ENCODE data around the gene ELP4.
"Not testable (repeated sequence)": the region's sequence is repeated elsewhere in the genome, so short reads cannot be mapped to it uniquely, and the experiment has no call there.

The ELP4 gene

DNA sequence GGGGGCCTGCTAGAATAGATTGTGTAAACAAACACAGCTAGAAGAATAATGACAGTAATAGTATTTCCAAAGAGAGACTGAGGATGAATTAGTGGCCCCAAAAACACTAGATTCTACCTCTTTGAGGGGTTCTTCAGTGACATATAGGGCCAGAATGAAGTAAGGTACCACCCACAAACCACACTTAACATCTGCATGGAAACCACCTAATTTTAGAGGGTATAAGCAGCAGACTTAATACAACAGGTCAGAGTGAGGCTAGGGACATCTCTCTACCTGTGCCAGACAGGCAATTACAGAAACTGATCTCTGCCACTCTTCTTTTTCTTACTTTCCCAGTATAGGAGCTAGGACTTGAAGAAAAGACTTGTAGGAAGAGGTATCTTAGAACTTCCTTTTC lies 20.1 kb downstream of the ELP4 start:
- DNase-seq (ENCODE audit: insufficient read length, low spot score): no peak
- peak; percentile 40 for FAIRE-seq
- no peak for TF ChIP-seq POLR2A (IDR thresholded peaks at IDR 0.05; ENCODE audit: low read depth, low read length)
- no peak for TF ChIP-seq TAF1 (IDR thresholded peaks at IDR 0.05; ENCODE audit: low read depth, low read length)
- no peak for TF ChIP-seq PAX5 (IDR thresholded peaks at IDR 0.05; ENCODE audit: insufficient read depth, low read length, severe bottlenecking)
- no peak for TF ChIP-seq SPI1 (IDR thresholded peaks at IDR 0.05; ENCODE audit: low read depth, low read length)
- no peak for TF ChIP-seq POU2F2 (IDR thresholded peaks at IDR 0.05; ENCODE audit: low read depth, low read length)
- no peak for TF ChIP-seq POLR2AphosphoS5 (IDR thresholded peaks at IDR 0.05; ENCODE audit: low read depth, low read length)

DNA sequence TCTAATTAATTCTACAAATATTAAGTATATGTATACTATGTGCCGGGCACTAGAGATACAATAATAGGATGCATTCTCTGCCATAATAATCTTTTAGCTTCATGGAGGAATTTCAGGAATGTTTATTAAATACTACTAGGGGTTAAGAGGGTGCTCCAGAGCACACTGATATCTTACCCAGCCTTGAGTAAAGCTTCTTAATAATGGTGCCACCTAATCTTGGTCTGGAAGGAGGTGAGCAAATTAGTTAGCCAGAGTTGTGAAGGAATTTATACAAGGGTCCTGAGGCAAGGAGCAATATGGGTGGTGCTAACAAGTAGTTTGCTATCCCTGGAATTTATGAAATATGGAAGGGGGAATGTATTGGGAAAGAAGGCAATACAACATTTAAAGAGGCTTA lies 21.7 kb downstream of the ELP4 start:
- no peak for DNase-seq (ENCODE audit: insufficient read length, low spot score)
- TF ChIP-seq POLR2AphosphoS5 (IDR thresholded peaks at IDR 0.05; ENCODE audit: low read depth, low read length): no peak
- no peak for TF ChIP-seq SPI1 (IDR thresholded peaks at IDR 0.05; ENCODE audit: low read depth, low read length)
- TF ChIP-seq POU2F2 (IDR thresholded peaks at IDR 0.05; ENCODE audit: low read depth, low read length): no peak
- TF ChIP-seq TAF1 (IDR thresholded peaks at IDR 0.05; ENCODE audit: low read depth, low read length): no peak
- TF ChIP-seq POLR2A (IDR thresholded peaks at IDR 0.05; ENCODE audit: low read depth, low read length): no peak
- TF ChIP-seq PAX5 (IDR thresholded peaks at IDR 0.05; ENCODE audit: insufficient read depth, low read length, severe bottlenecking): no peak
- FAIRE-seq: no peak

DNA sequence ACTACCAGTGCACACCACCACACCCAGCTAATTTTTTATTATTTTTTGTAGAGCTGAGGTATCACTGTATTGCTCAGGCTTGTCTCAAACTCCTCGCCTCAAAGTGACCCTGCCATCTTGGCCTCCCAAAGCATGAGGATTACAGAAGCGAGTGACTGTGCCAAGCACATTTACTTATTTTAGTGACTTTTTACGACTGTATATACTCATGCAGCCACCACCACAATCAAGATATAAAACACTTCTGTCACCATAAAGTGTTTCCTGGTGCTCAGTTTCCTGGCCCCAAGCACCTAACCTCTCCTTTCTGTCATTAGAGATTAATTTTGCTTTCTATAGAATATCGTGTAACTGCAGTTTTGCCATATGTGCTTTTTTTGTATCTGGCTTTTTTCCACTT lies 25.9 kb downstream of the ELP4 start:
- DNase-seq (ENCODE audit: insufficient read length, low spot score): no peak
- FAIRE-seq: no peak
- TF ChIP-seq POLR2AphosphoS5 (IDR thresholded peaks at IDR 0.05; ENCODE audit: low read depth, low read length) (no peak), POLR2A (IDR thresholded peaks at IDR 0.05; ENCODE audit: low read depth, low read length) (no peak), POU2F2 (IDR thresholded peaks at IDR 0.05; ENCODE audit: low read depth, low read length) (no peak), SPI1 (IDR thresholded peaks at IDR 0.05; ENCODE audit: low read depth, low read length) (no peak), PAX5 (IDR thresholded peaks at IDR 0.05; ENCODE audit: insufficient read depth, low read length, severe bottlenecking) (no peak), TAF1 (IDR thresholded peaks at IDR 0.05; ENCODE audit: low read depth, low read length) (no peak)

DNA sequence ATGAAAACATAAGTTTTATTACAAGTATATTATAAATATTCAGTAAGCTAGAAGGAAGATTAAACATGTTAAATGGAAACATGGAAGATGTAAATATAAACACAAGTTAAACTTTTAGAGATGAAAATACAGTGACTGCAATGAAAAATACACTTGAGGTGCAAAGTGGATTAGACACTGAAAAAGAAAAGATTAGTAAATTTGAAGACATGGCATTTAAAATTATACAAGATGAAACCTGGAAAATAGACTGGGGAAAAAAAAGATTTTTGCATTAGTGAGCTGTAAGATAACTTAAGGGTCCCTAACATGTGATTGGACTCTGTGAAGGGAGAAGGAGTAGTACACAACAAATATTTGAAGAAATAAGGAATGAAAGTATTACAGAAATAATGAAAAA lies 33.3 kb downstream of the ELP4 start:
- TF ChIP-seq POLR2AphosphoS5 (IDR thresholded peaks at IDR 0.05; ENCODE audit: low read depth, low read length) (no peak), SPI1 (IDR thresholded peaks at IDR 0.05; ENCODE audit: low read depth, low read length) (no peak), POLR2A (IDR thresholded peaks at IDR 0.05; ENCODE audit: low read depth, low read length) (no peak), PAX5 (IDR thresholded peaks at IDR 0.05; ENCODE audit: insufficient read depth, low read length, severe bottlenecking) (no peak), POU2F2 (IDR thresholded peaks at IDR 0.05; ENCODE audit: low read depth, low read length) (no peak), TAF1 (IDR thresholded peaks at IDR 0.05; ENCODE audit: low read depth, low read length) (no peak)
- FAIRE-seq (no peak), DNase-seq (ENCODE audit: insufficient read length, low spot score) (no peak)

DNA sequence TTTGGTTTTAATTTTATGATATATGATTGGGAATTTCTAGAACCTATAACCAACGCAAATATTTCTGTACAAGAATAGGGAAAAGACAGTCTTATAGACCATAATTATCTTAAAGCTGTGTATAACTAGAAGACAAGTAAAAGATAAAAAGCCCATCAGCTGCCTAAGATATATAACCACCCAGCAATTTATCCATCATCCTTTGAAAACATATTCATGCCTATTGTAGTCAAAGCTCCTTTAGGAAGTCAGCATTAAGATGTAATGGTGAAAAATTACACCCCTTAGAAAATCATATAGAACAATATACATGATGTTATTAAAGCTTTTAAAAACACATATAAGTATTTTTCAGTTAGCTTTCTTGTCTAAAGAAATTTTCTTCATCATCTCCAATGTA lies 46.4 kb downstream of the ELP4 start:
- FAIRE-seq: no peak
- DNase-seq (ENCODE audit: insufficient read length, low spot score): no peak
- TF ChIP-seq POLR2A (IDR thresholded peaks at IDR 0.05; ENCODE audit: low read depth, low read length) (no peak), POLR2AphosphoS5 (IDR thresholded peaks at IDR 0.05; ENCODE audit: low read depth, low read length) (no peak), SPI1 (IDR thresholded peaks at IDR 0.05; ENCODE audit: low read depth, low read length) (no peak), PAX5 (IDR thresholded peaks at IDR 0.05; ENCODE audit: insufficient read depth, low read length, severe bottlenecking) (no peak), POU2F2 (IDR thresholded peaks at IDR 0.05; ENCODE audit: low read depth, low read length) (no peak), TAF1 (IDR thresholded peaks at IDR 0.05; ENCODE audit: low read depth, low read length) (no peak)

DNA sequence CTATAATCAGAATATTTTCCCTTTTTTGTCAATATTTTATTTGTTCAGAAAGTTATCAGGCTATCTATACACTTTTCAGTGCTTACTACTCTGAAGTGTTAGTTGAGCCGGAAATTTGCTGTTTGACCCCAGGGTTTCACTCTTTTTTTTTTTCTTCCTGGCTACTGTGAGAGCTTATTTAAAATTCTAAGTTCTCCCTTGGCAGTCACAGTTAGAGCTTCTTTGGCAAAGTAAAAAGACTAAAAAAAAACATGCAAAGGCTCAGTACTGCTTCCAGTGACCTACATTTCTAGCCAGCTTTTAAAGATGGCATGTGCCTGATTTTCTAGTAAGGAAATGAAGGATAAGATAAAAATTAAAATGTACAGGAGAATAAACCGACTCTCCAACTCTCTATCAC lies 48.4 kb downstream of the ELP4 start:
- FAIRE-seq (no peak), DNase-seq (ENCODE audit: insufficient read length, low spot score) (no peak)
- TF ChIP-seq SPI1 (IDR thresholded peaks at IDR 0.05; ENCODE audit: low read depth, low read length) (no peak), POLR2A (IDR thresholded peaks at IDR 0.05; ENCODE audit: low read depth, low read length) (no peak), POLR2AphosphoS5 (IDR thresholded peaks at IDR 0.05; ENCODE audit: low read depth, low read length) (no peak), PAX5 (IDR thresholded peaks at IDR 0.05; ENCODE audit: insufficient read depth, low read length, severe bottlenecking) (no peak), TAF1 (IDR thresholded peaks at IDR 0.05; ENCODE audit: low read depth, low read length) (no peak), POU2F2 (IDR thresholded peaks at IDR 0.05; ENCODE audit: low read depth, low read length) (no peak)

DNA sequence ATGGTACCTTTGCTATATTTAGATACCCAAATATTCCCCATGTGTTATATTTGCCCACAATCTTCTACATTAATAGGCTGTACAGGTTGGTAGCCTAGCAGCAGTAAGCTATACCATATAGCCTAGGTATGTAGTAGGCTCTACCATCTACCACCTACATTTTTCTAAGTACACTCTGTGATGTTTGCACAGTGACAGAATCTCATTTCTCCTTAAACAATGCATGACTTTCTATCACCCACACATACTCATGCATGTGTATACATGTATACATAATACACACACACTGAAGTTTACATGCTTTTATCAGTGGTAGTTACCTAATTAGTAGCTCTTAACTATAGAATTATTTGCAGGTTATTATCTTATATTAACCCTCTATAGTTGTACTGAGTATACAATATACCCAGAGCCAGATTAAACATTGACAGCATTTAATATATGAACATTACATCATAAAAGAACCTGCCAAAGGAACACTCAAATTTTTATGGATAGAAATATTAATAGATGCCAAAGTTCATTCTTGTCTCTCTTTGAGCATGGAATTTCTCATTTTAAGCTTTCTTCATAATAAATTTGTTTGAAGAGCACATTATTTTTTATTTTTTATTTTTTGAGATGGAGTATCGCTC lies 51.4 kb downstream of the ELP4 start:
- DNase-seq (ENCODE audit: insufficient read length, low spot score) (no peak), FAIRE-seq (no peak)
- TF ChIP-seq PAX5 (IDR thresholded peaks at IDR 0.05; ENCODE audit: insufficient read depth, low read length, severe bottlenecking) (no peak), POU2F2 (IDR thresholded peaks at IDR 0.05; ENCODE audit: low read depth, low read length) (no peak), TAF1 (IDR thresholded peaks at IDR 0.05; ENCODE audit: low read depth, low read length) (no peak), SPI1 (IDR thresholded peaks at IDR 0.05; ENCODE audit: low read depth, low read length) (no peak), POLR2AphosphoS5 (IDR thresholded peaks at IDR 0.05; ENCODE audit: low read depth, low read length) (no peak), POLR2A (IDR thresholded peaks at IDR 0.05; ENCODE audit: low read depth, low read length) (no peak)

DNA sequence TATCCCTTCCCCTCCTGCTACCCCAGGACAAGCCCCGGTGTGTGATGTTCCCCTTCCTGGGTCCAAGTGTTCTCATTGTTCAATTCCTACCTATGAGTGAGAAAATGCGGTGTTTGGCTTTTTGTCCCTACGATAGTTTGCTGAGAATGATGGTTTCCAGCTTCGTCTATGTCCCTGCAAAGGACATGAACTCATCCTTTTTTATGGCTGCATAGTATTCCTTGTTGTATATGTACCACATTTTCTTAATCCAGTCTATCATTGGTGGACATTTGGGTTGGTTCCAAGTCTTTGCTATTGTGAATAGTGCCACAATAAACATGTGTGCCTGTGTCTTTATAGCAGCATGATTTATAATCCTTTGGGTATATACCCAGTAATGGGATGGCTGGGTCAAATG lies 55.0 kb downstream of the ELP4 start:
- not testable (repeated sequence) for DNase-seq (ENCODE audit: insufficient read length, low spot score); FAIRE-seq

DNA sequence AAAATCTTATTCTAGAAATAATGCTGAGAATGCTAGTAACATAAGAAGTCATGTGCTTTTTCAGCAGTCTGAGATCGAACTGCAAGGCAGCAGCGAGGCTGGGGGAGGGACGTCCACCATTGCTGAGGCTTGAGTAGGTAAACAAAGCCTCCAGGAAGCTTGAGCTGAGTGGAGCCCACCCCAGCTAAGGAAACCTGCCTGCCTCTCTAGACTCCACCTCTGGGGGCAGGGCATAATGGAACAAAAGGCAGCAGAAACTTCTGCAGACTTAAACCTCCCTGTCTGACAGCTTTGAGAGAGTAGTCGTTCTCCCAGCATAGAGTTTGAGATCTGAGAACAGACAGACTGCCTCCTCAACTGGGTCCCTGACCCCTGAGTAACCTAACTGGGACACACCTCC lies 64.6 kb downstream of the ELP4 start:
- not testable (repeated sequence) for DNase-seq (ENCODE audit: insufficient read length, low spot score); FAIRE-seq

DNA sequence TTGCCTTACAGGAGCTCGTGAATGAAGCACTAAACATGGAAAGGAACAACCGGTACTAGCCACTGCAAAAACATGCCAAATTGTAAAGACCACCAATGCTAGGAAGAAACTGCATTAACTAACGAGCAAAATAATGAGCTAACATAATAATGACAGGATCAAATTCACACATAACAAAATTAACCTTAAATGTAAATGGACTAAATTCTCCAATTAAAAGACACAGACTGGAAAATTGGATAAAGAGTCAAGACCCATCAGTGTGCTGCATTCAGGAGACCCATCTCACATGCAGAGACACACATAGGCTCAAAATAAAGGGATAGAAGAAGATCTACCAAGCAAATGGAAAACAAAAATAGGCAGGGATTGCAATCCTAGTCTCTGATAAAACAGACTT lies 66.2 kb downstream of the ELP4 start:
- FAIRE-seq; DNase-seq (ENCODE audit: insufficient read length, low spot score): not testable (repeated sequence)

DNA sequence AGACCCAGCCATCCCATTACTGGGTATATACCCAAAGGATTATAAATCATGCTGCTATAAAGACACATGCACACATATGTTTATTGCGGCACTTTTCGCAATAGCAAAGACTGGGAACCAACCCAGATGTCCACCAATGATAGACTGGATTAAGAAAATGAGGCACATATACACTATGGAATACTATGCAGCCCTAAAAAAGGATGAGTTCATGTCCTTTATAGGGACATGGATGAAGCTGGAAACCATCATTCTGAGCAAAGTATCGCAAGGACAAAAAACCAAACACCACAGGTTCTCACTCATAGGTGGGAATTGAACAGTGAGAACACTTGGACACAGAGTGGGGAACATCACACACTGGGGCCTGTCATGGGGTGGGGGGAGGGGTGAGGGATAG lies 69.8 kb downstream of the ELP4 start:
- not testable (repeated sequence) for DNase-seq (ENCODE audit: insufficient read length, low spot score); FAIRE-seq
